Osteoblast (primary cell): ENCODE results near the gene NNMT. TPM values are rescaled to one million over a fixed set of nuclear protein-coding genes. Genes with fewer than 3 reads are reported as not detected.

ENCODE experiments used
- DNase-seq: peaks from one replicate; pipeline ENCODE4 v3.0.0; 2011; ENCODE audit warnings: low spot score, mixed read lengths; ENCODE audit not compliant: insufficient read length; ENCODE audit errors: missing footprints
- H2AFZ ChIP-seq: 2 replicates; pipeline ENCODE4 v1.6.0; 2011; ENCODE audit warnings: mild to moderate bottlenecking, low read length
- H3K27ac ChIP-seq: 2 replicates; pipeline ENCODE4 v1.5.1; 2011; ENCODE audit warnings: mild to moderate bottlenecking, low read depth, low read length, moderate library complexity
- H3K27me3 ChIP-seq: 2 replicates; pipeline ENCODE4 v1.6.0; 2012; ENCODE audit warnings: mild to moderate bottlenecking, control low read depth, inconsistent platforms, low read length, moderate library complexity; ENCODE audit not compliant: insufficient read depth
- H3K36me3 ChIP-seq: 2 replicates; pipeline ENCODE4 v1.5.1; 2011; ENCODE audit warnings: mild to moderate bottlenecking, low read length, control low read depth, moderate library complexity; ENCODE audit not compliant: insufficient read depth
- H3K4me1 ChIP-seq: 2 replicates; pipeline ENCODE4 v1.5.1; 2011; ENCODE audit warnings: mild to moderate bottlenecking, low read length, control low read depth, moderate library complexity; ENCODE audit not compliant: insufficient read depth
- H3K4me2 ChIP-seq: 2 replicates; pipeline ENCODE4 v1.6.0; 2011; ENCODE audit warnings: mild to moderate bottlenecking, low read length; ENCODE audit not compliant: insufficient read depth
- H3K4me3 ChIP-seq: fragments of 200-600 bp; sonication (generic); 3 replicates; pipeline ENCODE4 v1.5.1; 2012; ENCODE audit warnings: mild to moderate bottlenecking, low read length, inconsistent platforms; ENCODE audit not compliant: insufficient read depth
- H3K79me2 ChIP-seq: 2 replicates; pipeline ENCODE4 v1.6.0; 2012; ENCODE audit warnings: mild to moderate bottlenecking, low read length, control low read depth, inconsistent platforms; ENCODE audit not compliant: insufficient read depth
- H3K9me3 ChIP-seq: 2 replicates; pipeline ENCODE4 v1.5.1; 2011; ENCODE audit warnings: low read depth, low read length, control low read depth
- H4K20me1 ChIP-seq: 2 replicates; pipeline ENCODE4 v1.6.0; 2012; ENCODE audit warnings: mild to moderate bottlenecking, low read length, control low read depth; ENCODE audit not compliant: insufficient read depth
- total RNA-seq: library from RNA; depleted of rRNA; stranded (reverse); fragments of >200 nt; gene quantifications from 2 replicates; pipeline ENCODE4 v1.2.3, GENCODE V29; 2012
- TF ChIP-seq, protein P1 (sequence below): IDR thresholded peaks from 2 replicates; pipeline ENCODE4 v1.5.1; 2011; ENCODE audit warnings: mild to moderate bottlenecking, low read depth, low read length, moderate library complexity; ENCODE audit errors: extremely low read depth

Gene NNMT
- total RNA-seq, 1 donor, result 1,196 TPM

DNA sequence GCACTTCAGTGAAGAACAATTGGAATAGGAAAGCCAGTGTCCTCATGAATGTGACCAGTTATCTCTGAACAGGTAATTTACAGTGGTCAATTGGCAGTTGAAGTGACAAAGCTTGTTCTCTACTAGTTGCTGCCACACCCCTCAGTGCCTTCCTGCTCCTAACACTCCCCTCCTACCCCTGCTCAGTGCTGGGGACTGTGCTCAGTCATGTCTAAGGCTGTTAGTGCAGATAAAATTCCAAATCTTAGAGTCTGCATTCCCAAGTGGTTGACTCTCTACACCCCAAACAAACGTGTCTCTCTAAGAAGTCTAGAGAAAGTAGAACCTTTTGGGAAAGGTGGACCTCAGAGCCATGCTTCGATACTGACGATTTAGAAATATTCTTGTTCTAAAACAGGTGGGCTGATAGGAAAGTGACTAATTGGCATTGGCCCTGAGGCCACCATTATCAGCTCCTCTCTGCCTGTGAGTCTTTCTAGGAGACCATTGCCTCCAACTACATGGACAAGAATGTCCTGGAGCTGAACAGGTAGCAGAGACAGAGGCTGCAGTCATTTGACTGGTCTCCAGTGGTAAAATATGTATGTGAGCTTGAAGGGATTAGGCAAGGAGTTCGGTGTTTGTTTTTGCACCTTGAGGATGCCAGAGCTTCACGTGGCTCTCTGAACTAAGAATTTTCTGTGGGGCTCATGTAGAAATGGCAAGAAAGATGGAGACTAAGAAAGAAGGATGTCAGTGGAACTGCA, 22.1 kb upstream of the NNMT start:
- Histone ChIP-seq H3K4me1 (no peaks in the 10 kb centered on the region), H3K4me3 (no peak overlapping the region), H2AFZ (no peak overlapping the region), H3K4me2 (no peak overlapping the region), H3K79me2 (no peaks in the 10 kb centered on the region), H3K9me3 (no peaks in the 10 kb centered on the region), H3K36me3 (no peaks in the 10 kb centered on the region), H4K20me1 (no peaks in the 10 kb centered on the region), H3K27me3 (peaks cover 55% of the 10 kb centered on the region), H3K27ac (no peak overlapping the region)
- TF ChIP-seq, protein P1, sequence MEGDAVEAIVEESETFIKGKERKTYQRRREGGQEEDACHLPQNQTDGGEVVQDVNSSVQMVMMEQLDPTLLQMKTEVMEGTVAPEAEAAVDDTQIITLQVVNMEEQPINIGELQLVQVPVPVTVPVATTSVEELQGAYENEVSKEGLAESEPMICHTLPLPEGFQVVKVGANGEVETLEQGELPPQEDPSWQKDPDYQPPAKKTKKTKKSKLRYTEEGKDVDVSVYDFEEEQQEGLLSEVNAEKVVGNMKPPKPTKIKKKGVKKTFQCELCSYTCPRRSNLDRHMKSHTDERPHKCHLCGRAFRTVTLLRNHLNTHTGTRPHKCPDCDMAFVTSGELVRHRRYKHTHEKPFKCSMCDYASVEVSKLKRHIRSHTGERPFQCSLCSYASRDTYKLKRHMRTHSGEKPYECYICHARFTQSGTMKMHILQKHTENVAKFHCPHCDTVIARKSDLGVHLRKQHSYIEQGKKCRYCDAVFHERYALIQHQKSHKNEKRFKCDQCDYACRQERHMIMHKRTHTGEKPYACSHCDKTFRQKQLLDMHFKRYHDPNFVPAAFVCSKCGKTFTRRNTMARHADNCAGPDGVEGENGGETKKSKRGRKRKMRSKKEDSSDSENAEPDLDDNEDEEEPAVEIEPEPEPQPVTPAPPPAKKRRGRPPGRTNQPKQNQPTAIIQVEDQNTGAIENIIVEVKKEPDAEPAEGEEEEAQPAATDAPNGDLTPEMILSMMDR, result no peak
- no peak for DNase-seq

DNA sequence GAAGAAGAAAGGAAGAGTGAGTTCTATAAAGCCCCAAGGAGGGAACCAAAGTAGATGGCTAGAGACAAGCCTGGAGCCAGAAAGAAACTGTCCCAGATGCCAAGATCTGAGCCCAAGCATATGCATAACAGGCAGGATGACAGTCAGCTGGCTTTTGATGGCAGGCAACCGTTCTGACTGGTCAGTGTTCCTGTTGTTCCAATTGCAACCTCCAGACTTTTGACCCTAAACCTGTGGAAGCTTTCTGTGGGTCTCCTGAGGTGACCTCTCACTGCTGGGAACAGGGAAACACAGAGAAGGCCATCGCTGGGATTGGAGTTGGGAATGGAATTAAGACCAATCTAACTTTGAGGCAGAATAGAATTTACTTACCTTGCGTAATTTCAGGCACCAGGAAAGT, 21.6 kb upstream of the NNMT start:
- H2AFZ ChIP-seq, result no peak overlapping the region
- H3K36me3 ChIP-seq, result no peaks in the 10 kb centered on the region
- DNase-seq, result no peak
- no peaks in the 10 kb centered on the region for H3K9me3 ChIP-seq
- TF ChIP-seq, protein P1, result no peak
- H3K4me3 ChIP-seq, result no peak overlapping the region
- peaks cover under 1% of the 10 kb centered on the region for H3K4me1 ChIP-seq
- no peaks in the 10 kb centered on the region for H3K79me2 ChIP-seq
- H4K20me1 ChIP-seq, result no peaks in the 10 kb centered on the region
- no peak overlapping the region for H3K27ac ChIP-seq
- peaks cover 58% of the 10 kb centered on the region for H3K27me3 ChIP-seq
- H3K4me2 ChIP-seq, result no peak overlapping the region

DNA sequence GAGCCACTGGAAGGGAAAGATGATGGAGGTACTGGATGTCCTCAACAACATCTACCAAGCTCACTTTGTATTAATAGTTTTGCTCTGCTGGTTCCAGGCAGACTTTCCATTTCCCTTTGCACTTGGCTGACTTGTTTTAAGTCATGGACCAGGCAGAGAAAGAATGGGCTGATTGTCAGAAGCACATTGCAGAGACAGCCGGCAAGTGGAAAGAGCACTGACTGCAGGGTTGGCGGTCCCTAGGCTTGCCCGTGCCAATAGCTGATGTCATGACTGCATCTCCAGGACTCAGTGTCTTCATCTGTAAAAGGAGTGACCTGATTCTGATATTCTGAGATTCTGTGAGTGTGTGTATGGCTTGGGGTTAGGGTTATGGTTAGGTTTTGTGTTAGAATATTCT, 20.9 kb upstream of the NNMT start:
- no peaks in the 10 kb centered on the region for H3K36me3 ChIP-seq
- TF ChIP-seq, protein P1, result no peak

DNA sequence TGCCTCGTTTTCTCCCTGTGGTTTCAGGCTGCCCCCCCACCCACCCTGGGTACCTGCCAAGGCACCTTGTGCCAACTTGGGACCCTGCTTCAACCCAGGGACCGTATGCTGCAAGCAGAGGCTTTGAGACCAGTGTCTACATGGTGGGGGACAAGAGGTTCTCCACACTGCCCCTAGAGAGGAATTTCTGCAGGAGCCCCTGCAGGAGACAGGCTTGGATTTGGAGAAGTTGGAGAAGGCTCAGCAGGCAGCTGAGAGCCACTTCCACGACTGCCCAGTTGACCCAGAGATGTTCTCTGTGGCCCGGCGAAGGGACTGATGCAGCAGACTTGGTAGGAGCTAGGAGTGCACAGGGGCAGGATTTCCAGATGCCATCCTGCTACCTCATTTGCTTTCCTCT, 20.1 kb upstream of the NNMT start:
- H3K36me3 ChIP-seq, result no peaks in the 10 kb centered on the region
- DNase-seq, result no peak

More for the DNA sequence above, 20.9 kb upstream of the NNMT start:
- no peak overlapping the region for H3K4me3 ChIP-seq
- no peak overlapping the region for H2AFZ ChIP-seq
- no peaks in the 10 kb centered on the region for H3K9me3 ChIP-seq
- H3K27ac ChIP-seq, result no peak overlapping the region
- peaks cover 7% of the 10 kb centered on the region for H3K4me1 ChIP-seq
- no peak overlapping the region for H3K4me2 ChIP-seq
- no peaks in the 10 kb centered on the region for H3K79me2 ChIP-seq
- DNase-seq, result no peak
- peaks cover 58% of the 10 kb centered on the region for H3K27me3 ChIP-seq
- no peaks in the 10 kb centered on the region for H4K20me1 ChIP-seq

More for the DNA sequence above, 20.1 kb upstream of the NNMT start:
- H3K4me2 ChIP-seq, result no peak overlapping the region
- H3K27me3 ChIP-seq, result peaks cover 50% of the 10 kb centered on the region
- H3K9me3 ChIP-seq, result no peaks in the 10 kb centered on the region
- TF ChIP-seq, protein P1, result no peak
- H3K4me1 ChIP-seq, result peaks cover 13% of the 10 kb centered on the region
- no peak overlapping the region for H3K27ac ChIP-seq
- H3K79me2 ChIP-seq, result no peaks in the 10 kb centered on the region
- no peak overlapping the region for H2AFZ ChIP-seq
- H3K4me3 ChIP-seq, result no peak overlapping the region
- no peaks in the 10 kb centered on the region for H4K20me1 ChIP-seq
